HS-27A (cell line): ENCODE results near the gene MYLK.
A peak's percentile ranks its signal among the peaks of the same experiment; 100 is the strongest.

Source experiments
- DNase-seq: peaks from one replicate; pipeline ENCODE4 v3.0.0-alpha.2; 2012; ENCODE audit warnings: low read depth, missing footprints

Gene MYLK

DNA sequence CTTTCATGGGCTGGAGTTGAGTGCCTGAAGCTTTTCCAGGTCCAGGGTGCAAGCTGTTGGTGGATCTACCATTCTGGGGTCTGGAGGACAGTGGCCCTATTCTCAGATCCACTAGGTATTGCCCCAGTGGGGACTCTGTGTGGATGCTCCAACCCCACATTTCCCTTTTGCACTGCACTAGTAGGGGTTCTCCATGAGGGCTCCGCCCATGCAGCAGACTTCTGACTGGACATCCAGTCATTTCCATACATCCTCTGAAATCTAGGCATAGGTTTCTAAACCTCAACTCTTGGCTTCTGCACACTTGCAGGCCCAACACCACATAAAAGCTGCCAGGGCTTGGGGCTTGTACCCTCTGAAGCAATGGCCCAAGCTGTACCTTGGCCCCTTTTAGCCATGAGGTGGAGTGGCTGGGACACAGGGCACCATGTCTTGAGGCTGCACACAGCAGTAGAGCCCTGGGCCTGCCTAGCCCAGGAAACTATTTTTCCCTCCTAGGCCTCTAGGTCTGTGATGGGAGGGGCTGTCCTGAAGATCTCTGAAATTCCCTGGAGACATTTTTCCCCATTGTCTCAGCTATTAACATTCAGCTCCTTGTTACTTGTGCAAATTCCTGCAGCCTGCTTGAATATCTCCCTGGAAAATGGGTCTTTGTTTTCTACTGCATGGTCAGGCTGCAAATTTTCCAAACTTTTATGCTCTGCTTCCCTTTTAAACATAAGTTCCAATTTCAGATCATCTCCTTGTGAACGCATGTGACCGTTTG, 293.3 kb downstream of the MYLK start:
- DNase-seq = no peak

DNA sequence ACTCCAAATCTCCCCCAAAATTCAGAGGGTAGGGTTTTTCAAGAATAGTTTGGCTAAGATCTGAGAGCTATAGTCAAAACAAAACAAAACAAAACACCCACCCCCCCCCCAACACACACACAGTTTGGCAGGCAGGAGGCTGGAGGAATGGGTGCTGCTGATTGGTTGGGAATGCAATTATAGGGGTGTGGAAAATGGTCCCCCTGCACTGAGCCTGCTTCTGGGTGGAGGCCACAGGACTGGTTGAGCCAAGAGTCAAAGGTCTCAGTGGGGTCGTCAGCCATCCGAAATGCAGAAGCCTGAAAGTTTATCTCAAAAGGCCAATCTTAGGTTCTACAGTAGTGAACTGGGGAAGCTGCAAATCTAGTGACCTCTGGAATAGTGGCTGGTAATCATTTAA, 296.7 kb downstream of the MYLK start:
- DNase-seq = no peak

DNA sequence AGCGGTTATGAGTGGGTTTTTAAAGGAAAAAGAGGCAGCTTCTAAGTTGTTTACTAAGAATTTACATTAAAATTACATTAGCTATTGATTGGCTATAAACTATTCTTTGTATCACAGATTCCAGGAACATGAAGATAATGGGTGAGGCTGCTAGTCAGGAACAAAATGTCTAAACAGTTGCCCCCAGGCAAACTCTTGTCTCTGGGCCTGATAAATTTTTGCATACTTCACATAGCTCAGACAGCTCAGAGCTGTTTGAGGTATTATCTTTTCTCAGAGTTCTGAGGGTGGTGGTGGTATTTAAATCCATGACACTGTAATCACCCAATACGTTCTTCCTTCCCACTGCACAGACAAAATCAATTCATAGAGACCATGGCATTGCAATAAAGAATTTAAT, 297.2 kb downstream of the MYLK start:
- no peak for DNase-seq

DNA sequence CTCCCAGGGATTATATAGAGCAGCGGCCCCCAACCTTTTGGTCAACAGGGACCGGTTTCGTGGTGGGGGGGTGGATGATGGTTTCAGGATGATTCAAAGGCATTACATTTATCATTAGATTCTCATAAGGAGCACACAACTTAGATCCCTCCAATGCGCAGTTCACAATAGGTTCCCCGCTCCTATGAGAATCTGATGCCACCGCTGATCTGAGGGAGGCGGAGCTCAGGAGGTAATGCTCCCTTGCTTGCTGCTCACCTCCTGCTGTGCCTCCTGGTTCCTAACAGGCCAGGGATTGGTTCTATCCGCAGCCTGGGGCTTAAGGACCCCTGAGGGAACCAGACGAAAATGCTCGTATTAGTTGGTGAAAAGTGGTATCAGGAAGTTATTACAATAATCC, 298.0 kb downstream of the MYLK start:
- DNase-seq = no peak

DNA sequence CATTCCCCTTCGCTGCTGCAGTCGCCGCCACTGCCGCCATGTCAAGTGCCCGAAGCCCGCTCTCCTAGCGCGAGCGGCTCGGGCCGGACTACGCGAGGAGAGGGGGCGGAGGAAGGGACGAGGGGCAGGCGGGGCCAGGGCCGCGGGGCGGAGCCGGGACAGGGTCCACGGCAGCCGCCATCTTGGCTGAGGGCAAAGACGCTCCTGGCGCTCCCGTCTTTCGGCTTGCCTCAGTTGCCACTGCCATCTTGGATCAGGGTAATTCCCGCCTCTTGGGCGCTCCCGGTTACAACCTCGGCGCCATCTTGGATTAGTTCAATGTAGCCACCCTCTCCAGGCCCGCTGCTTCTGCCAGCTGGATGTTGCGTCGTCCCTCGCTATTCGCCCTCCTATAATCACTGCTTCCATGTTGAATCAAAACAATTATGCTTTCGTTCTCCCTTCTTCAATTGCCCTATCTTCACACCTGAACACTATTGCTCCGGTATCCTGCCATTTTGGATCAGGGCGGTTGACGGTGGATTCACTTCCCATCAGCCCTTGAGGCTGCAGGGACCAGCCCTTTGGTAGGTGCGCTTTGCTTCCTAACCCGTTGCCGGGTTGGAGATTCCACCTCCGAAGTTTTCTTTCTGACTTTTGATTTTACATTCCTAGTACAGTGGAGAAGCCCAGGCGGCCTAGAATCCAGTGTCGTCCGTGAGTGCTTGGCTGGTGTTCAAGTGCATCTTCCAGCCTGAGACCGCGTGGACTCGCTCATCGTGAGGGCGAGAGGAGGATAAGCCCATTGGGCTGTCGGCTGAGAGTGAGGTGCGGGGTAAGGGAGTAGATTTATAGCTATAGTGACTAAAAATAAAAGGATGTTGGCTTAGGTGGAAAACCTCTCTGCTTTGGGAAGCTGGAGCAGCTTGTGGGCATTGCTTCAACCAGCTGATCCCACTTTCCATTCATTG, 298.9 kb downstream of the MYLK start, which contains the start of gene HACD2:
HACD2 (minus strand) TSS at position 66 of the 950 bp plus-strand sequence; CDS start at position 40, 26 bp downstream.
- DNase-seq = peak; percentile 98

DNA sequence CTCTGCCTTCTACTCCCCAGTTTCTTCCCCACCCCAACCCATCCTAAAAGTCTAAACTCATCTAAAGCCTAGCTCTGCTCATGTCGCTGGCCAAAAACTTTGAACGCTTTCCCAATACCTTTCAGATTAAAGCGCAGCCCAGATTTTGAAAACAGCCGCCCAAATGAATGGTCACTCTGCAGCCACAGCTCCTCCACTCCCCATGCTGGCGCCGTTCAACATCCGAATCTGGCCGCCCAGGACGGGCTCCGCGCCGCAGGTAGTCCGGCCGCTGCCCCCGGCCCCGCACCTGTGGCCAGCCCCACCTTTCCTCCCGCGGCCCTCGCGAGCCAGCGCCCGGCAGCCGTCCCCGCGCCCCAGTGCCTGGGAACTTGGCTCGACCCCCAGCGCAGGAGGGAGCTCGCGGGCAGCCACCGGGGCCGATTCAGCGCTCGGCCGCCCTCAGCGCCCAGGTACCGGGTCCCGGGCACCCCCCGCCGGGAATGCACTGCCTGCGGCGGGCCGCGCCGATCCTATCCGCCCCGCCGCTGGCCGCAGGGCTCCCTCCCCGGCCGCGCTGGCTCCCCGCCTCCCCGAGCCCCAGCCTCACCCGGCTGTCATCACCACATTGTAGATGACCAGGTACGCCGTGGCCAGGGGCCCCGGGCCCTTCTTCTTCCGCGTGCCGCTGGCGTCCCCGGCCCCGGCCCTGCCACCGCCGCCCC, 299.7 kb downstream of the MYLK start:
- DNase-seq = no peak

DNA sequence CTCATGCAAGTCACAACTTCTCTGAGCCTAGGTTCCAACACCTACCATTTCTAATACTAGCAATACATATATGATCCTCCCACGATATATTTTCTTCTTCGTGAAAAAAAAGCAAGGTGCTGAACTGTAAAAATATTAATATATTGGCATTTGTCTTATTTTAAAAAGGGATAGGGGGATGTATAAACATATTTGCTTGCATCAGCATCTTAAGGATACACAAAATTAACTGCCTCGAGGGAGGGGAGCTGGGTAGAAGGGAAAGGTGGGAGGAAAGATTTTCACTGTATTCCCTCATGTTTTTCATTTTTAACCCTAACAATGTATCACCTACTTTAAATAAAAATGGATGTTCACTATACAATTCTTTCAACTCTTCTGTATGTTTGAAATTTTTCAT, 300.6 kb downstream of the MYLK start:
- DNase-seq = no peak

DNA sequence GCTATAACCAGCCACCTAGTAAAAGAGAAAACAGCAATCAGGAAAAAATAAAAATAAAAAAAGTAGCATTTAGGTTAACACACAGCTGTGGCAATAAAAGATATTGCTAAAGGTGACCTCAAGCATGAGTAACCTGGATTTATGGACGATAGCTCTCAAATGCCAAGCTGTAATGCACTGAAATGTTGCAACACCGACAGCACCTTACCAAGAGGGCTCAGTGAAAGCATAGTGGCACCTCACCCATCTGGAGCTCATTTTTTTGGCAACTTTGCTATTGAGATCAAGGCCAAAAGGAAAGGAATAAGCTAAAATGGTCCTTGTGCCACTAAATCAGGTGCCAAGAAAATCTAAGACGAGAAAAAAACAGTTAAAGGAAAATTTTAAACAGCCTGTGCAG, 301.8 kb downstream of the MYLK start:
- DNase-seq = no peak

DNA sequence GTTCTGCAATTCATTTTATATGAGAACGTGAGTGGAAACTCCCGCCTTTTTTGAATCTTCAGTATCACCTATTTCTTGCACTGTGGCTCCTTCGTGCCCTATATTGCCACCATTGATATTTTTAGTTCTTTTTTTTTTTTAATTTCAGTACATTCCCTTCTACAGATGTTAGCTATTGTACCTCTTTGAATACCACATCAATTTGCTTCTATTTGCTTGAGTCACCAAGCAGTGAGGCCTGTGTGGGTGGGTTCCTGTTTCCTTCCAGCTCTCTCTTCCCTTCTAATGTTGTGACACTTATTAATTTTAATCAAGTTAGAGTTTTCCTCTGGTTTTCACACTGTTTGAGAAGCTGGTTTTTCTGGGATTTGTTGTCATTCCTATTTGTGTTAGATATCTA, 308.0 kb downstream of the MYLK start:
- DNase-seq = no peak

DNA sequence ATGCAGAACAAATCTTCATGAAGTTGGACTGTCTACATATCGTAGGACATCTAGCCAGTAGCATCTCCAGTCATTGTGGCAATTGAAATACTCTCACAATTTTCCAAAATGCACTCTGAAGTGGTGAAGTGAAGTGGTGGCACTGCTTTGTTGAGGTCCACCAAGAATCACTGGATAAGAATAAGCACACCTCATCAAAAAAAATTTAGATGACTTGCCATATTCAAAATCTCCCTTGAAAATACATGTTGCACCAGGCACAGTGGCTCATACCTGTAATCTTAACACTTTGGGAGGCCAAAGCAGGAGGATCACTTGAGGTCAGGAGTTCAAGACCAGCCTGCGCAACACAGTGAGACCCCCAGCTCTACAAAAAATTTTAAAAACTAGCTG, 312.2 kb downstream of the MYLK start:
- DNase-seq = no peak

DNA sequence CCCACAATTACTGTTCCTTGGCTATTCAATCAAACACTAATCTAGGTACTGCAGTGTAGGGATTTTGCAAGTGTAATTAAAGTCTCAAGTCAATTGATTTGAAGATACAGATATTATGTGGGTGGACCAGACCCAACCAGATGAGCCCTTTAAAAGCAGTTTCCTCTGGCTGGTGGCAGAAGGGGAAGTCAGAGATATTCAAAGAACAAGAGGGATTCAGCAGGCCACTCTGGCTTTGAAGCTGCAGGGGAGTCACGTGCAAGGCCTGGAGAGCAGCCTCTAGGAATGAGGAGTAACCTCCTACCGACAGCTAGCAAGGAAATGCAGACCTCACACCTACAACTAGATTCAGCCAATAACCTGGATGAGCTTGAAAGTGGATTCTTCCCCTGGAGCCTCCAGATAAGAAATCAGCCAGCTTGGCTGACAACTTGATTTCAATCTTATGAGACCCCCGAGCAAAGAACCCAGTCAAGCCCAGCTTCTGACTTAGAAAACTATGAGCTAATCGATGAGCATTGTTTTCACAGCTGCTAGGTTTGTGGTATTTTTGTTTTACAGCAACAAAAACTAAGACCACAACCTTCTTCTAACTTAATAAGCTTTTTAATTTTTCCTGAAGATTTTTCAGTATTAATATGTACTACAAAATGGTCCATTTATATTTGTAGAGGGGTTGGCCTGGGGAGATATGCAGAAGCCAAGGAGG, 312.7 kb downstream of the MYLK start:
- DNase-seq = no peak

DNA sequence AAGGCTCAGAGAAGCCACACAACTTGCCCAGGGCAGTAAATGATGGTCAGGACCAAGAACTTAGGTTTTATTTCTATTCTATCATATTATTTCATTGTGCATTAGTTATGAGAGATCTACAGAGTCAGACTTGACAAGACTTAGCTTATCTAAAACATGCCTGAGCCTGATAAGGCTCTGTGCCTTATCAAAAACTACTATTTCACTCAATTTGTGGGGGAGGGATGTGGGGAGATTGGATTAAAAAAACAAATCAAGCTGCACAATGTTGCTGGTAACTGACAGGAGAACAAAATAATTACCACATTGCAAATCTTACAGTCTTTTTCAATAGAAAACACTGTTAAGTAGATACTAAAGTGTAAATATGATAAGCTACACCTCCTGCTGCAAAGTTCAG, 315.3 kb downstream of the MYLK start:
- no peak for DNase-seq

DNA sequence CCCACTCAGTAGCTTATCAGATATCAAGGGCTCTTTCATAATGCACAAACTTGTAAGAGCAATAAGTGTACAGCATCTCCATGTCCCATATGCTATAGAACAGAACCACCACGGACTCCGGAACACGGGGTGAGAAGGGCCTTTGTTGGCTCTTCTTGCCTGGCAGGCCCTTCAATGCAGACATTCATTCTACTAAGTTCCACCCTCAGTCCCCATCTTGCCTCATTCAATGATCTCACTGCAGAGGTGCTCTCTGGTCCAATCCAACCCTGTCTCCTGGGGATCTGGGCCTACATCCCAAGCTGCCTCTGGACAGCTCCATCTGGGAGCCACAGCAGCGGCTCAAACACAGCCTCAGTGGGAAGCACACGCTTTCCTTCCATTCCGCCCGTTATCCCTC, 316.1 kb downstream of the MYLK start:
- no peak for DNase-seq

DNA sequence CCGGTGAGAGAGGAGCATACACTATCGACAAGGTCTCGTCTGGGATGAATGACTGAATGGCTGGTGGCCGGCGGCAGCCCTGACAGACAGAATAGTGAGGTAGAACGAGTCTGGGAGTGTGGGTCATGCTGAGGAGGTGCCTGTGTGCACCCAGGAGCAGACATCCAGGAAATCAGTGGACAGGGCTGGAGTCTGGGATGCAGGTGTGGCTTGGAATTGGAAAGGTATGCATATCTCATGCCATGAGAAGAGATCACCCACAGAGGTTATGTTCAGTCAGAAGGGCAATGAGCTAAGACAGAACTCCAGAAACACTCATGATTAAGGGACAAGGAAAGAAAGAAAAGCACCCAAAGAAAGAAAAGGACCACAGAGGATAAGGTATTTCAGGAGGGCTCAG, 320.1 kb downstream of the MYLK start:
- no peak for DNase-seq

DNA sequence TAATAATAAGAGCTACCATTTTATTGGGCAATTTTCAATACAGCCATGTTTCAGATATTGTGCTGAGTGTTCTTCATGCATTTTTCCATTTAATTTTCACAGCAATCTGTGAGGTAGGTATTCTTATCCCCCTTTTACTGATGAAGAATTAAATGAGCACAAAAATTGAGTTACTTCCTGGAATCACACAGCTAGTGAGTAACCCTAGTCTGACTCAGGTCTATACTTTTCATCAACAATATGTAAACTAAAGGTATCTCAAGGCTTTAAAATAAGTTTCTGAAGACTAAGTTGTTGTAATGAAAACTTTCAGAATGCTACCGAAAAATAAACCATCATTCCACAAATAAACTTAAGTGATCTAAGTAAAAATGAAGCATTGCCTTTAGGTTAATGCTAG, 321.6 kb downstream of the MYLK start:
- no peak for DNase-seq

DNA sequence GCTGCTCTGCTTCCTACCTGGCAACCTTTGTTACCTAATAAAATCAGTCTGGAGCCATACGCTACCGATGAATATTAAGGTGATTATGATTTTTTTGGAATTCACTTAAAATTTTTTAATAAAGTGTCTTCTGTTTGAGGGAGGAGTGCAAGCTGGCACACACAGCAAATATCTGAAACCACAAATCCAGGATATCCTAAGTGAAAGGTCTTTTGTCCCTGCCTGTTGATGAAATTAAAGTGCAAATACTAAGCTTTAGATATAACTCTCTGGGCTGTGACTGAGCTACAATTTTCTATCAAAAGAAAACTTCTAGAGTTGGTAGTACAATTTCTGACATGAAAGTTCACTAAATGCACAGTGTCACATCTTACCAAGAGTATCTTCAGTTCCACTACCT, 322.9 kb downstream of the MYLK start:
- no peak for DNase-seq
